MM.1S (cell line): ENCODE results near the gene ABHD16A.
A peak's percentile ranks its signal among the peaks of the same experiment; 100 is the strongest.

Experiments
- DNase-seq: peaks from one replicate; pipeline ENCODE4 v3.0.0-alpha.2; 2015
- H2AFZ ChIP-seq: fragments of 300-600 bp; sonication (generic); 2 replicates; pipeline ENCODE4 v1.6.0; 2016; ENCODE audit warnings: antibody characterized with exemption, low read length
- H3F3A ChIP-seq: fragments of 300-600 bp; sonication (generic); 2 replicates; pipeline ENCODE4 v1.6.1; 2016; ENCODE audit warnings: mild to moderate bottlenecking, antibody characterized with exemption, low read length, moderate library complexity, mixed read lengths; ENCODE audit not compliant: insufficient read depth
- H3K27ac ChIP-seq: fragments of 300-600 bp; sonication (generic); 2 replicates; pipeline ENCODE4 v1.5.1; 2016; ENCODE audit warnings: mild to moderate bottlenecking, low read length
- H3K27me3 ChIP-seq: fragments of 300-600 bp; sonication (generic); replicated peaks from 2 replicates; pipeline ENCODE4 v1.6.0; 2016; ENCODE audit warnings: low read length; ENCODE audit not compliant: insufficient read depth
- H3K36me3 ChIP-seq: fragments of 300-600 bp; sonication (generic); replicated peaks from 2 replicates; pipeline ENCODE4 v1.6.1; 2016; ENCODE audit warnings: mild to moderate bottlenecking, low read length, mixed read lengths; ENCODE audit not compliant: insufficient read depth
- H3K4me1 ChIP-seq: fragments of 300-600 bp; sonication (generic); 2 replicates; pipeline ENCODE4 v1.6.1; 2016; ENCODE audit warnings: low read length, mixed read lengths
- H3K4me2 ChIP-seq: fragments of 300-600 bp; sonication (generic); 2 replicates; pipeline ENCODE4 v1.6.0; 2016; ENCODE audit warnings: low read depth, low read length
- H3K4me3 ChIP-seq: fragments of 300-600 bp; sonication (generic); 2 replicates; pipeline ENCODE4 v1.5.1; 2016; ENCODE audit warnings: low read length, mixed read lengths
- H3K79me2 ChIP-seq: fragments of 300-600 bp; sonication (generic); 2 replicates; pipeline ENCODE4 v1.6.1; 2016; ENCODE audit warnings: mixed run types, low read length, mixed read lengths
- H3K9ac ChIP-seq: fragments of 300-600 bp; sonication (generic); 2 replicates; pipeline ENCODE4 v1.6.1; 2016; ENCODE audit warnings: low read length, mixed read lengths
- H3K9me2 ChIP-seq: fragments of 300-600 bp; sonication (generic); replicated peaks from 2 replicates; pipeline ENCODE4 v1.6.1; 2016; ENCODE audit warnings: mild to moderate bottlenecking, low read length, mixed read lengths; ENCODE audit not compliant: insufficient read depth
- H3K9me3 ChIP-seq: fragments of 300-600 bp; sonication (generic); replicated peaks from 2 replicates; pipeline ENCODE4 v1.6.1; 2016; ENCODE audit warnings: mild to moderate bottlenecking, low read length, mixed read lengths; ENCODE audit not compliant: insufficient read depth
- H4K20me1 ChIP-seq: fragments of 300-600 bp; sonication (generic); 2 replicates; pipeline ENCODE4 v1.6.1; 2016; ENCODE audit warnings: mild to moderate bottlenecking, low read length, moderate library complexity, mixed read lengths; ENCODE audit not compliant: insufficient read depth
- EZH2 ChIP-seq: fragments of 300-600 bp; sonication (generic); optimal IDR thresholded peaks from 2 replicates; pipeline ENCODE3; 2017; ENCODE audit warnings: low read depth, mild to moderate bottlenecking, antibody characterized with exemption, low read length, mixed read lengths
- EZH2phosphoT487 ChIP-seq: fragments of 300-600 bp; sonication (generic); IDR thresholded peaks from 2 replicates; pipeline ENCODE4 v1.6.1; 2018; ENCODE audit warnings: antibody characterized with exemption, low read length
- TF ChIP-seq, protein P1 (sequence below): fragments of 300-600 bp; sonication (generic); IDR thresholded peaks from 2 replicates; pipeline ENCODE4 v1.5.1; 2016; ENCODE audit warnings: antibody characterized with exemption, low read length, mixed read lengths

Gene ABHD16A

GRCh38 chr6:31733734-31734133 lies 30.6 kb upstream of the ABHD16A start:
- no peaks in the 10 kb centered on the region for H3K27me3 ChIP-seq
- peak overlapping the region; percentile 98; the same call in 1 of the 2 replicates for H3K27ac ChIP-seq
- H3K4me3 ChIP-seq: peak overlapping the region; percentile 84; the same call in 1 of the 2 replicates
- peaks cover 10% of the 10 kb centered on the region for H3K36me3 ChIP-seq
- H2AFZ ChIP-seq: no peak overlapping the region
- TF ChIP-seq EZH2phosphoT487: no peak
- no peak for TF ChIP-seq EZH2
- TF ChIP-seq, protein P1, sequence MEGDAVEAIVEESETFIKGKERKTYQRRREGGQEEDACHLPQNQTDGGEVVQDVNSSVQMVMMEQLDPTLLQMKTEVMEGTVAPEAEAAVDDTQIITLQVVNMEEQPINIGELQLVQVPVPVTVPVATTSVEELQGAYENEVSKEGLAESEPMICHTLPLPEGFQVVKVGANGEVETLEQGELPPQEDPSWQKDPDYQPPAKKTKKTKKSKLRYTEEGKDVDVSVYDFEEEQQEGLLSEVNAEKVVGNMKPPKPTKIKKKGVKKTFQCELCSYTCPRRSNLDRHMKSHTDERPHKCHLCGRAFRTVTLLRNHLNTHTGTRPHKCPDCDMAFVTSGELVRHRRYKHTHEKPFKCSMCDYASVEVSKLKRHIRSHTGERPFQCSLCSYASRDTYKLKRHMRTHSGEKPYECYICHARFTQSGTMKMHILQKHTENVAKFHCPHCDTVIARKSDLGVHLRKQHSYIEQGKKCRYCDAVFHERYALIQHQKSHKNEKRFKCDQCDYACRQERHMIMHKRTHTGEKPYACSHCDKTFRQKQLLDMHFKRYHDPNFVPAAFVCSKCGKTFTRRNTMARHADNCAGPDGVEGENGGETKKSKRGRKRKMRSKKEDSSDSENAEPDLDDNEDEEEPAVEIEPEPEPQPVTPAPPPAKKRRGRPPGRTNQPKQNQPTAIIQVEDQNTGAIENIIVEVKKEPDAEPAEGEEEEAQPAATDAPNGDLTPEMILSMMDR: no peak
- H3K9me2 ChIP-seq: no peaks in the 10 kb centered on the region
- H3F3A ChIP-seq: peaks cover 75% of the 10 kb centered on the region
- peaks cover 36% of the 10 kb centered on the region for H3K4me1 ChIP-seq
- peak overlapping the region; percentile 99 for H3K4me2 ChIP-seq
- peaks cover 51% of the 10 kb centered on the region for H3K79me2 ChIP-seq
- H4K20me1 ChIP-seq: no peaks in the 10 kb centered on the region
- no peak for DNase-seq
- peak overlapping the region; percentile 91; the same call in 1 of the 2 replicates for H3K9ac ChIP-seq
- H3K9me3 ChIP-seq: no peaks in the 10 kb centered on the region

DNA sequence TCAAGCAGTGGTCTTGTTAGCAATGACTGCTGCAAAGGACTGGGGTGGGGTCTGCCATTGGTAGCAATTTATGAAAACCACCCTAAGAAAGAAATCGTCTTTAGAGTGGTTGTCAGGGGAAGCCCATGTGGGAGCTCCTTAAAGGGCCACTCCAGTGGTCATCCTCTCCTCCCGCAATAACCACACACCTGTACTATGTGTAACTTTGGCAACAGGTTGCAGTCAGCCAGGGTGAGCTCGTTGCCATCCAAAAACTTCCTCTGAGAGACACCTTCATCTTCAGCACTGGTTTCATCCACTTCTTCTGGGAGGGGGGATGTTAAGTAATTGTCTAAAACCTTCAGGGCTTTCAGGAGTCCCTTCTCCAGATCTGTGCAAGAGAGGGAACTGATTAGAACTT lies 28.9 kb upstream of the ABHD16A start:
- TF ChIP-seq, protein P1: no peak
- TF ChIP-seq EZH2 (no peak), EZH2phosphoT487 (no peak)
- peaks cover 74% of the 10 kb centered on the region for H3F3A ChIP-seq

DNA sequence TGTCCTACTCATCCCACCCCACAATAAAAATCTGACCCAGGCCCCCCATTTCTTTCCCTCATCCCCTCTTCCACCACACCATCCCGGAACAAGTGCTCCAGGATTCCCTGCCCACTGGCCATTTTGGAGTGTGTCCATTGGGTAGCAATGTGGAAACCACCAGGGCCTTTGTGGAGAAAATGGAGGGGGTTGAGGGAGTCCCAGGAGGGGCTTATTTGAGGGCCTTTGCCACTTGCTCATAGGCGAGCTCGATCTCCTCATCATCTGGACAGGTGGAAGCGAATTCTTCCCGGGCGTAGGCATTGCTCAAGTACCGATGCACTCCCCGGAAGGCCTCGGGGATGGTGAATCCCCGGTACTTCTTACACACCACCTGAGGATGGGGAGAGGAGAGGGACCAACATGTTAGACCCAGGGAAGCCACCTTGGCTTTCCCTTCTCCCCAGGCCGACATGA lies 27.5 kb upstream of the ABHD16A start:
- H3K79me2 ChIP-seq: peaks cover 42% of the 10 kb centered on the region
- peaks cover 75% of the 10 kb centered on the region for H3F3A ChIP-seq
- H3K36me3 ChIP-seq: peaks cover 10% of the 10 kb centered on the region
- DNase-seq: no peak
- no peak overlapping the region for H3K4me3 ChIP-seq
- peak overlapping the region; percentile 86; the same call in 1 of the 2 replicates for H3K27ac ChIP-seq
- no peak overlapping the region for H3K9ac ChIP-seq
- H4K20me1 ChIP-seq: no peaks in the 10 kb centered on the region
- H3K4me1 ChIP-seq: peaks cover 40% of the 10 kb centered on the region
- no peaks in the 10 kb centered on the region for H3K9me2 ChIP-seq
- no peaks in the 10 kb centered on the region for H3K27me3 ChIP-seq
- peak overlapping the region; percentile 93; the same call in 1 of the 2 replicates for H3K4me2 ChIP-seq
- TF ChIP-seq EZH2 (no peak), EZH2phosphoT487 (no peak)
- TF ChIP-seq, protein P1: no peak
- H3K9me3 ChIP-seq: no peaks in the 10 kb centered on the region
- H2AFZ ChIP-seq: no peak overlapping the region

More for the DNA sequence above, 28.9 kb upstream of the ABHD16A start:
- no peak overlapping the region for H2AFZ ChIP-seq
- H3K9me3 ChIP-seq: no peaks in the 10 kb centered on the region
- H3K4me3 ChIP-seq: no peak overlapping the region
- no peaks in the 10 kb centered on the region for H3K27me3 ChIP-seq
- no peak overlapping the region for H3K9ac ChIP-seq
- H4K20me1 ChIP-seq: no peaks in the 10 kb centered on the region
- H3K79me2 ChIP-seq: peaks cover 56% of the 10 kb centered on the region
- H3K4me2 ChIP-seq: no peak overlapping the region
- peaks cover 10% of the 10 kb centered on the region for H3K36me3 ChIP-seq
- H3K4me1 ChIP-seq: peaks cover 39% of the 10 kb centered on the region
- peak overlapping the region; percentile 5; the same call in 1 of the 2 replicates for H3K27ac ChIP-seq
- no peak for DNase-seq
- no peaks in the 10 kb centered on the region for H3K9me2 ChIP-seq
